Measurements from ENCODE around the gene ALDH1B1. TPM values are rescaled to one million over a fixed set of nuclear protein-coding genes. Genes with fewer than 3 reads are reported as not detected.

ALDH1B1 gene
- total and polyA plus RNA-seq, 2 donors (not counting 3 experiments of a cell fraction or from before 2014, with no cell fraction given) = 11.5 to 20.5 TPM

DNA sequence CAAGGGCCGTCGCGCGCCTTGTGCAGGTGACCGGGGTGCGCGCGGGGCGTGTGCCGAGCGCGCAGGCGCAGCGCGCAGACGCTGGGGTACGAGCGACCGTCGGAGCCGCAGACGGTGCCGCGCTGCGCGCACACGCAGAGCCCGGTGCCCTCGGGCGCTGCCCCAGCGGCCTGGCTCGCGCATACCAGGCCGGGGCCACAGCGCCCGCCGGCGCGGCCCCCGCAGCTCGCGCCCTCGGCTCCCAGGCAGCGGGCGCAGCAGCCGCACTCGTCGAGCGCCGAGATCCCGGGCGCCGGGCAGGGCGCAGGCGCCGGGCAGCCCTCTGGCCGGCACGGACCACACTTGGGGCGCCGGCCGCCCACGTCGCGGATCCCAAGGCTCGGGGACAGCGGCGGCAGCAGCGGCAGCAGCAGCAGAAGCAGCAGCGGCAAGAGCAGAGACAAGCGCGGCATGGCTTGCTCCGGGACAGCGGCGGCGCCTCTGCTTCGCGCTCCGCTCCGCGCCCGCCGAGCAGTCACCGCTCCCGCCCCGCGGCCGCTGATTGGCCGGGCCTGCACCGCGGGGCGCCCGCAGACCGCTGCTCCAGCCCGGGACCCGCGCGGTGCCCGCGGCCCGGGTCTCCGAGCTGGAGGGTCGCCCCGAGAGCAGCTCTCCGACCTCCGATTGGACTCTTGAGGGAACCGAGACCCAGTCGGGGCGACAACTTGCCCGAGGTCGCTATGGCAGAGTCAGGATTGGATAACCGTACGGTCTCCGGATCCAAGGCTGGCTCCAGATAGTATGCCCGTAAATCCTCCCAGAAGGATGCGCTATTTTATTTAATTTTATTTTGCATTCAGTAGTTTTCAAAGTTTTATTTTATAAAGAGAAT is 31.7 kb downstream of the ALDH1B1 start, which contains the start of gene IGFBPL1:
Gene IGFBPL1, minus strand, starts transcription at position 482 of the 871 bp plus-strand sequence. Its CDS starts 30 bp downstream, at position 452.
- ChIA-PET POLR2A (no interaction called here), CTCF (interaction anchor here (1.8 kb wide), 1 partner anchor 9 kb away, joined by 6 read pairs; no protein-coding TSS in a partner anchor)
- no peak for FAIRE-seq
- TF ChIP-seq GATA2 (IDR thresholded peaks at IDR 0.05; ENCODE audit: insufficient read depth, insufficient read length, low read depth, low read length) (no peak), MYC (IDR thresholded peaks at IDR 0.05; ENCODE audit: low read depth, low read length) (no peak), CTCF (IDR thresholded peaks at IDR 0.05; ENCODE audit: extremely low read depth in 1 of 2, insufficient read depth in 1 of 2, low read depth in 1 of 2, low read length in 2 of 2) (no peak), POLR2A (IDR thresholded peaks at IDR 0.05; ENCODE audit: low read depth, low read length) (no peak), EZH2 (IDR thresholded peaks at IDR 0.05; ENCODE audit: borderline replicate concordance, low read depth, low read length, severe bottlenecking) (no peak)
- Histone ChIP-seq H4K20me1 (replicated peaks; ENCODE audit: control insufficient read depth, extremely low read depth, insufficient read depth, low read length) (no peaks in the 10 kb centered on the region), H3K4me1 (ENCODE audit: control insufficient read depth, extremely low read depth, insufficient read depth, low read length) (peaks cover 3% of the 10 kb centered on the region), H3K9me3 (replicated peaks; ENCODE audit: control insufficient read depth, insufficient read depth, low read length) (no peaks in the 10 kb centered on the region), H3K9ac (replicated peaks; ENCODE audit: extremely low read depth, insufficient read depth, low read length) (no peak within 1 kb of the TSS), H3K79me2 (ENCODE audit: control insufficient read depth, insufficient read depth, low read length) (no peaks in the 10 kb centered on the region), H3K4me3 (replicated peaks in 1 of 3; ENCODE audit: insufficient read depth in 1 of 3, low read depth in 1 of 3, low read length in 3 of 3) (peak within 1 kb of the TSS in 1 of 3 experiments; percentile 31), H3K27ac (ENCODE audit: insufficient read depth, low read depth, low read length) (no peak within 1 kb of the TSS), H2AFZ (ENCODE audit: low read depth, low read length) (peak within 1 kb of the TSS; percentile 57), H3K27me3 (ENCODE audit: control insufficient read depth in 2 of 2, insufficient read depth in 2 of 2, low read length in 2 of 2) (peaks cover 45 to 46% of the 10 kb centered on the region in 2 experiments), H3K4me2 (ENCODE audit: insufficient read depth, low read length) (peak within 1 kb of the TSS; percentile 51), H3K36me3 (ENCODE audit: control insufficient read depth in 2 of 2, extremely low read depth in 1 of 2, insufficient read depth in 2 of 2, low read length in 2 of 2) (no peaks in the 10 kb centered on the region), H3K9me1 (replicated peaks; ENCODE audit: control insufficient read depth, extremely low read depth, insufficient read depth, low read length) (no peaks in the 10 kb centered on the region)
- intact Hi-C loops (cut with micrococcal nuclease) = no loop called here
- peak; percentile 29 for DNase-seq (ENCODE audit: low read depth, low spot score)
- no TSS peak for BruUV-seq (replicated peaks)
- dilution Hi-C loops (cut with MboI; ENCODE audit: extremely low pct_ligation_motif_present, low sequenced_read_pairs) = no loop called here

Measured in endothelial cell of umbilical vein (primary cell).